Stimulated activated CD4-positive, alpha-beta T cell treated with anti-CD3 and anti-CD28 coated beads, Interleukin-1b, Interleukin-23, amount 100 ng/mL, for 1 hour (primary cell): ENCODE data around the gene FAM72D.
A peak's percentile ranks its signal among the peaks of the same experiment; 100 is the strongest.
"Not testable (repeated sequence)": the region's sequence is repeated elsewhere in the genome, so short reads cannot be mapped to it uniquely, and the experiment has no call there.

Source experiments
- DNase-seq, 2 donors: peaks; one replicate each; pipeline ENCODE4 v3.0.0-alpha.2; 2020; ENCODE audit warnings: low read depth in 2 of 2

FAM72D gene

DNA sequence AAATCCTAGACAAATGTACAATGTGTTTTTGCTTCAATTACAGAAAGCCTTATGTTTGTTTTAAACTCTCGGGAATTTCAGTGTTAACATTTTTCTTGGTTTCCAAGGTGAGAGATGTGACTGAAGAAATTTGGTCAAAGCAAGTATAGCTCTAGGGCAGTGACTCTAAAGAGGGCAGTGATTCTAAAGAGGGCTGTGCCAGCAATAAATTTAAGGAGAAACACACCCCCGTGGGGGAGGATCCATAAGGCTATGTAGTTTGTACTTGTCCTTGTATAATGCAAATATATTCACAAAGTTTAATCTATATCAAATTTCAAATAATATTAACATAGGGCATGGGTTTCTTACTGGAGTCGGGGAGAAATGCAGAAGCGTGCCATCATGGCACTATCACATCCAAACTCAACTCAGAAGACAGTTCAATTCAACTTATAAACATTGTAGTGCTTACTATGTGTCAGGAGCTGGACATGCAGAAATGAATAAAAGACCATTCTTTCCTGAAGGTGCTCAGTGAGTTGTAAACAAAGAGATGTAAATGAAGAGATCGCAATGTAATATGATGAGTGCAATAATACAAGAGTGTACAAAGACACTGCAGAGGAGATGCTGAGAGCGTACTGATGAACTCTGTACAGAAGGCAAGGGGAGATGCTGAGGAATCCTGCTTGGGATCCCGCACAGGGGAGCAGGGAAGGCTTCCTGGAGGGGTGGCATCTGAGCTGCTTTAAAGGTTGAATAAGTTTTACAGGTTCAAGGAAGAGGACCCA lies 13.1 kb upstream of the FAM72D start:
- not testable (repeated sequence) for DNase-seq

DNA sequence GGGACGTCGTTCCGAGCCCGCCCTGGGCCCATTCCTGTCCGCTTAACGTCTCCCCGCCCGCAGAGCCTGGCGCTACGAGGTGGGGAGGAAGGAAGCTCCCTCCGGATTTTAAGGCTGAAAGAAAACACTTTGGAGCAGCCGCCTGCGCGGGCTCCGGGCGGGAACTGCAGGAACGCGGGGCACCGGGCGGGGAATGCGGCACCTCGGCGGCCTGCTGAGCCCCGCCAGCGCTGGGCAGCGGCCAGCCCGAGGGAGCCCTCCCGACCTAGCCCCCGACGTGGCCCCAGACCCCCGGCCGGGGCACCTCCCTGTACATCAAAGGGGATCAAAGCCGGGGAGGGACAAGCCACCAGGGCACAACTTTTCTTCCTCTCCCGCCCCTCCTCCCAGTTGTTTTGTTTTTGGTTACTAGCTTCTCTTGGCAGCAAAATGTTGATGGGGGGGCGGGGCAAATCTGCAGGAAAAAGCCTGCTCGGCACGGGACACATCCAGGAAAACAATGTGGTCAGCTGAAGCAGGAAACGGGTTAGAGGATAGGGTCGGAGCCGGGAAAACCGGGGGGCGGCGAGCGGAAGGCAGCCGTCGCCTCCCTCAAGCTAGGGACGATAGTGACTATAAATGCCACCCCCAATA lies 2.1 kb upstream of the FAM72D start:
- not testable (repeated sequence) for DNase-seq

DNA sequence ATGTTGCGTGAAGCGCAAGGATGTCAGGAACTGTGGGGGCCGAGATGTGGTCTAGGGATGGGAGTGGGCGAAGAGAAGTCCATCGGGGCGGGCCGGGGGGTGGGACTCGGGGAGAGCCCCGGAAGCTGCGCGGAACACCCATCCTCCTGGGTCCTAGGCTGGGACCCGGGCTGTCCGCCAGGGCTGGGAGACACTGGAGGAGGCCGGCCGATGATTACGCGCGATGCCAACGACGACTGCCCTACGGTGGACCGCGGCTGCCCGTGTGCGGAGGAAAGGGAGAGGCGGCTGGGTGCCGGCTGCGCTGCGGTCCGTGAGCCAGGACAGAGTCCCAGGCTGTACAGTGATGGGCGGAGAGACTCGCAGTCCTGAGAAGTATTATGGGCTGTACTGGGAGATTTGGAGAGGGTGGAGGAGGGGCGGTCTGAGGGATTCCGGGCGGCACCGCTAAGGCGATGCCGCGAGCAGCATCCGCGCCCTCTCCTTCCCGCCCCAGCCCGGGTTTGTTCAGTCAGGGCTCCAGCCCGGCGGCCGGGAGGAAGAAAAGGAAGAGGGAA lies 1.0 kb upstream of the FAM72D start:
- peak in 1 of 2 donors; percentile 1 for DNase-seq

GRCh38 chr1:145101725-145102124 lies 6.0 kb downstream of the FAM72D start:
- not testable (repeated sequence) for DNase-seq

GRCh38 chr1:145103294-145103693 lies 7.5 kb downstream of the FAM72D start:
- DNase-seq, result not testable (repeated sequence)

GRCh38 chr1:145111674-145112073 lies 15.9 kb downstream of the FAM72D start:
- DNase-seq, result not testable (repeated sequence)

DNA sequence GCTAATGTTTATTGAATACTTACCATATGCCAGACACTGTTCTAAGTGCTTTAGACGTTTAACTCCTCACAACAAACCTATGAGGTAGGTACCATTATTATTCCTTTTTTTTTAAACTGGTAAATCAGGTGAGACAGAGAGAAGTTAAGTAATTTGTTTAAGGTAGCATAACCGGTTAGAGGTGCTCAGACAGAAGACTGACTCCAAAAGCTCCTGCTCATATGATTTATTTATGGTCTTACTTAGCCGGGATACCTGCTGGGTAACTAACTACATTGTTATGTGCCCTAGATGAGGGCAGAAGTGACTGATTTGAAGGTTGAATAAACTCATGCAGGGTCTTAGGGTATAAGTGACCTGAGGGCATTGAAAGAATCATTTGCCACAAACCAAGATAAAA lies 16.9 kb downstream of the FAM72D start:
- not testable (repeated sequence) for DNase-seq

GRCh38 chr1:145114560-145115057 lies 18.8 kb downstream of the FAM72D start:
- not testable (repeated sequence) for DNase-seq

DNA sequence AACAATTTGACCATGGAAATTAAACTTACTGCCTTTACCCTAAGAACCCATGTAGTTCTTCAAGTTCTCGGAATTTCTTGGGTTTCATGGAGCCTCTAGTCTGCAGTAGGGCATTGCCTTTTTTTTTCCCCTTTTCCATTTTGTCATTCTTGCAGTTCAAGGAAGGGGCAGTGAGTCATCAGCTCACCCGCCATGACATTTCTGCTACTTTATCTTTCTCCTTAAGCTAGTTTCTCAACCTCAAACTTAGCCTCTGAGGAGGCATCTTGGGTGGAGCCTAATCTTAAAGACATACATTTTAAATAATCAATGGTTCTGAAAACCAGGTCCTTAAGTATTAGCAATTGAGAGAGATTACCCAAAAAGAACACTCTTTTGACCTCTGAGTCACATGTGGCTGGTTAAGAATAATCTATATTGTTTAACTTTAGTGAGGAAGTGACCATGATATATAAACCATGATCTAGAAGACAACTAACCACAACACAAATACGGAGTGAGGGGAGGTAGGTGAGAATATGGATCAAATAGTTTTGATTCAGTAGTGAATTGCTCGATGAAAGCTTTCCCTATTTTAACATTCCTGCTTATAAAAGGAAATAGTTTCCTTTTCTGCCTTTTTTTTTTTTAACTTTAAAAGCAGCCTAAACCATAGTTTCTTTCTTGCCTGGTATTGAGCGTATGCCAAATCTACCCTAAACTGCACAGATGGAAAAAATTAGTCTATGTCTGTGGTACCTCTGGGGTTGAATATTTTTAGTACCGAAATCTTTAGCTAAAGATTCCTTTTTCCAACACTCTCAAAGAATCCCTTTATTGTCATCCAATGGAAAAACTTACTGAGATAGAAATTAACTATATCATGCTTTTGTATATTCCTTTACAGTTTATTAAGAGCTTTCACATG lies 20.1 kb downstream of the FAM72D start:
- not testable (repeated sequence) for DNase-seq

- DNase-seq, result not testable (repeated sequence)
Observed at GRCh38 chr1:145119842-145120241, 24.1 kb downstream of the FAM72D start.

DNA sequence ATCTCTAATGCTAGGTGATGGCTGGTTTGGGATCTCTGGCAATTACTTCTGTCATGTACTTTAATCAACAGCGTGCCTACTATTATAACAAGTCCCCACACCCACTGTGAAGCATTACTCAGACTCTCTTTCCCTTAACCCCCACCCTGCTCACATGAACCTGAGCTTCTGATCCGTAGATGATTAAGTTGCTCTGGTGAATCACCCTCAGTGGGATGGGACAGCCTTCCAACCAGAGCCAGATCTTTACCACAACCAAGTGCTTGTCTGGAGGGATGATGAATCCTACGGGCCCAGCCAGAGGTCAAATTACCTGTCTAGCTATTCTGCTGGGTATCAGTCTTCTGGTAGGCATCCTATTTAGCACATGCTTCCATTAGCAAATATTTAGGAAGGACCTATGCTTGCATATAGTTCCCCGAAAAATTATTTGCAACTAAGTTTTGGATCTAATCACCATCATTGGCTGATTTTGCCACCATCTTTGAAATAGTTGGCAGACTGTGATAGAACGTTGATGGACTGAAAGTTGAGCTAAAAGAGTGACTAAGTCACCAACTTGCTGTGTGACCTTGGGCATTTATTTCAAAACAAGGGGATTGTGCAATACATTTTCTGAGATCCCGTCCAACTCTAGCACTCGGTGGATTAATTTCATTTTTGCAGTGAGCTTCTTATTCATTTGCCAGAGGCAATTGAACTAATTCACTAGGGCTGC lies 26.7 kb downstream of the FAM72D start:
- not testable (repeated sequence) for DNase-seq

DNA sequence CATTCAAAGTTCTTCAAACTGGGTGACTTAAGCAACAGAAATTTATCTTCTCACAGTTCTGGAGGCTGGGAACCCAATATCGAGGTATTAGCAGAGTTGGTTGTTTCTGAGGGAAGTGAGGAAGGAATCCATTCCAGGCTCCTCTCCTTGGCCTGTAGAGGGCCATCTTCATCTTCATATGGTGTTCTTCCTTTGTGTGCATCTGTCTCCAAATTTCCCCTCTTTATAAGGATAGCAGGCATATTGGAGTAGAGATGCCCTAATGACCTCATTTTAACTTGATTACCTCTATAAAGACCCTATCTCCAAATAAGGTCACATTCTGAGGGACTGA lies 27.3 kb downstream of the FAM72D start:
- not testable (repeated sequence) for DNase-seq

DNA sequence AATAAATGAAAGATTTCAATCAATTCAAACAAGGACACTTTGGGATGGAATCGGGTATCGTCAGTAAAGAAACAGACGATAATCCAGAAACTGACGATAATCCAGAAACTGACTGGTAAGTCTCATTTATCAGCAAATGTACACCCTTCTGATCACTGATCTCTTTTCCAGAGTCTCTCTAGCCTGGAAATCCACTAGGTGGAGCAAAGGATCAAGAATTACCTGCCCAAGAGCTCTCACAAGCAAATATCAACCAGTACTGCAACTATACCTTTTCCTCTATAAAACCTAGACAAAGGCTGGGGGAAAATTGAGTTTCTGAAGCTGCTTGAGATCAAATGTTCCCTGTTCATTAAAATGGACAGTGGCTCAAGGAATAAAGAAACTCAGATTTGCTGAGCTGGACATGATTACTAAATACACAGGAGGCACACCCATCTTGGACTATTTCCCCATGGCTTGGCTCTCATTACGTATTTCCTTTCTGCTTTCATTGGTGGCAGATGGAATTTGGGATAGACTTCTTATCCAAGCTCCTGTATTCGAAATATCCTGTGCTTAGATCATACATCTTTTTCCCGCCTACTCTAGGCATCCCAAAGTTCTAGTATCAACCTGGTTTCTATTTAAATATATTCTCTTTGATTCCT lies 28.3 kb downstream of the FAM72D start:
- not testable (repeated sequence) for DNase-seq

GRCh38 chr1:145125112-145125511 lies 29.3 kb downstream of the FAM72D start:
- DNase-seq, result not testable (repeated sequence)

- not testable (repeated sequence) for DNase-seq
Observed at GRCh38 chr1:145127144-145127543, 31.4 kb downstream of the FAM72D start.

GRCh38 chr1:145128697-145129469 lies 33.1 kb downstream of the FAM72D start:
- not testable (repeated sequence) for DNase-seq

DNA sequence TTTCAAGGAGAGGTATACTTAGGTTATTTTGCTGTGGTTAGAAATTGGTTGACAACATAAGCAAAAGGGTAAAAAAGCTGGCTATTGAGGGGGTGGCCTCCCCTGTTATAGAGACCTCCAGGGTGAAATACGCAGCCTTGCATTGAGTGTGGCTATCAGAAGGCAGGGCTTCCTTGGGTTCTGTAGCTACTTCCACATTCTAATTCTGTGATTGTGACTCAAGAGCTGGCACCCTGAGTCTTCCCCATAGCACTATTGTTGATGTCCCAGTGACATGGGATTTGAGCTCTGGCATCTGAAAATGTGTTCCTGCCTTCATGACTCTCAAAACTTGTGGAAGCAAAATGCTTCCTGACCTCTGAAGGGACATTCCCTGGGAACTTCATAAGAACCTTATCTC lies 38.7 kb downstream of the FAM72D start:
- DNase-seq, result not testable (repeated sequence)

GRCh38 chr1:145140549-145140948 lies 44.8 kb downstream of the FAM72D start:
- DNase-seq, result not testable (repeated sequence)

- DNase-seq, result not testable (repeated sequence)
Observed at GRCh38 chr1:145144264-145144913, 48.6 kb downstream of the FAM72D start.
